SK-N-SH treated with all-trans-retinoic acid at 6 μM for 48 hours (cell line): ENCODE results near the gene XIRP2.

ENCODE experiments used
- ATAC-seq: fragments of 200-7000 bp; cut with Tn5 transposase; 3 replicates; pipeline ENCODE4 v1.9.1; 2020; ENCODE audit warnings: mild to moderate bottlenecking, moderate library complexity
- ARNTL ChIP-seq: fragments of 450-650 bp; formaldehyde crosslinking; IDR thresholded peaks from 2 replicates; pipeline ENCODE4 v1.5.0; 2020; ENCODE audit warnings: low read depth, mild to moderate bottlenecking, moderate library complexity, borderline replicate concordance
- BACH2 ChIP-seq: fragments of 250-450 bp; sonication (Bioruptor Pico); IDR thresholded peaks from 2 replicates; pipeline ENCODE4 v1.9.0; 2021; ENCODE audit warnings: mild to moderate bottlenecking, borderline replicate concordance
- CSDC2 ChIP-seq: fragments of 250-450 bp; sonication (Bioruptor Pico); IDR thresholded peaks from 2 replicates; pipeline ENCODE4 v1.5.0; 2020; ENCODE audit warnings: mild to moderate bottlenecking, moderate library complexity
- ESRRG ChIP-seq: fragments of 250-450 bp; sonication (Bioruptor Pico); IDR thresholded peaks from 2 replicates; pipeline ENCODE4 v1.6.1; 2021; ENCODE audit warnings: mild to moderate bottlenecking
- GLIS3 ChIP-seq: fragments of 250-450 bp; sonication (Bioruptor Pico); IDR thresholded peaks from 2 replicates; pipeline ENCODE4 v1.5.0; 2020; ENCODE audit warnings: mild to moderate bottlenecking, moderate library complexity
- ISL1 ChIP-seq: fragments of 250-450 bp; sonication (Bioruptor Pico); IDR thresholded peaks from 2 replicates; pipeline ENCODE4 v2.1.2; 2022; ENCODE audit warnings: mild to moderate bottlenecking, moderate library complexity
- OSR1 ChIP-seq: fragments of 250-450 bp; sonication (Bioruptor Pico); IDR thresholded peaks from 2 replicates; pipeline ENCODE4 v1.8.0; 2022; ENCODE audit warnings: moderate library complexity, mild to moderate bottlenecking, inconsistent platforms
- PPARA ChIP-seq: fragments of 250-450 bp; sonication (Bioruptor Pico); IDR thresholded peaks from 2 replicates; pipeline ENCODE4 v1.5.0; 2020; ENCODE audit warnings: mild to moderate bottlenecking, borderline replicate concordance
- TCF4 ChIP-seq: fragments of 250-450 bp; sonication (Bioruptor Pico); IDR thresholded peaks from 2 replicates; pipeline ENCODE4 v1.8.0; 2021; ENCODE audit warnings: mild to moderate bottlenecking, moderate library complexity, borderline replicate concordance
- TOX ChIP-seq: fragments of 250-450 bp; sonication (Bioruptor Pico); IDR thresholded peaks from 2 replicates; pipeline ENCODE4 v1.8.0; 2021; ENCODE audit warnings: mild to moderate bottlenecking, moderate library complexity, borderline replicate concordance
- ZC3H10 ChIP-seq: fragments of 250-450 bp; sonication (Bioruptor Pico); IDR thresholded peaks from 2 replicates; pipeline ENCODE4 v1.5.1; 2021; ENCODE audit warnings: mild to moderate bottlenecking, moderate library complexity
- ZFP3 ChIP-seq: fragments of 250-450 bp; sonication (Bioruptor Pico); IDR thresholded peaks from 2 replicates; pipeline ENCODE4 v1.5.0; 2020; ENCODE audit warnings: mild to moderate bottlenecking, moderate library complexity
- ZFP30 ChIP-seq: fragments of 450-650 bp; formaldehyde crosslinking; IDR thresholded peaks from 2 replicates; pipeline ENCODE4 v1.5.0; 2022; ENCODE audit warnings: mild to moderate bottlenecking, moderate library complexity
- ZNF565 ChIP-seq: fragments of 450-650 bp; formaldehyde crosslinking; conservative IDR thresholded peaks from 2 replicates; pipeline ENCODE4 v1.5.0; 2020; ENCODE audit warnings: low read depth, mild to moderate bottlenecking, moderate library complexity
- ZNF70 ChIP-seq: fragments of 450-650 bp; formaldehyde crosslinking; IDR thresholded peaks from 2 replicates; pipeline ENCODE4 v1.5.0; 2020; ENCODE audit warnings: mild to moderate bottlenecking, moderate library complexity
- ZNF8 ChIP-seq: fragments of 450-650 bp; formaldehyde crosslinking; IDR thresholded peaks from 2 replicates; pipeline ENCODE4 v1.5.0; 2020; ENCODE audit warnings: mild to moderate bottlenecking, moderate library complexity
- TF ChIP-seq, protein P1 (sequence below): fragments of 250-450 bp; sonication (Bioruptor Pico); IDR thresholded peaks from 2 replicates; pipeline ENCODE4 v1.5.0; 2020; ENCODE audit warnings: mild to moderate bottlenecking, moderate library complexity
- TF ChIP-seq, protein P2 (sequence below): fragments of 250-450 bp; sonication (Bioruptor Pico); IDR thresholded peaks from 2 replicates; pipeline ENCODE4 v1.8.0; 2021; ENCODE audit warnings: low read depth, mild to moderate bottlenecking, moderate library complexity, borderline replicate concordance
- TF ChIP-seq, protein P3 (sequence below): fragments of 250-450 bp; sonication (Bioruptor Pico); IDR thresholded peaks from 2 replicates; pipeline ENCODE4 v1.8.0; 2020; ENCODE audit warnings: mild to moderate bottlenecking, moderate library complexity, borderline replicate concordance
- TF ChIP-seq, protein P4 (sequence below): fragments of 250-450 bp; sonication (Bioruptor Pico); IDR thresholded peaks from 2 replicates; pipeline ENCODE4 v1.5.1; 2021; ENCODE audit warnings: mild to moderate bottlenecking, moderate library complexity
- TF ChIP-seq, protein P5 (sequence below): fragments of 250-450 bp; sonication (Bioruptor Pico); IDR thresholded peaks from 2 replicates; pipeline ENCODE4 v1.5.1; 2020; ENCODE audit warnings: low read depth, mild to moderate bottlenecking, moderate library complexity

XIRP2 gene

DNA sequence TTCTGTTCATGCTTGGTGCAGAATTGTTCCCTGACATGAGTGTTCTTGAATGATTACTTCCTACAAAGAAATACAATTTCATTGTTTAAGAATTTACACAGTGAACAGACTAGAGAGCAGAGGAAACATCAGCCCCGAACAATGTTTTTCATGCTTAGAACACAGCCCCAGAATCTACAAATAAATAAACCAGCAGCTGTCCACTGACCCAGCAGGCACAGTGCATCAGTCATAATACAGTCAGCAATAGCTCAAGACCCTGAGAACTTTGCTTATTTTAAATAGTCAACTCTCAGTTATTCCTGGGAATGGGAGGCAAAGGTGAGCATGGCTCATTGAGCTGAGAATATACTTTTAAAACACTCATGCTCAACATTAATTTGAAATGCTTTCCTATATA is 38.4 kb downstream of the XIRP2 start:
- no peak for ATAC-seq
- TF ChIP-seq OSR1 (CRISPR knock-in tag) = no peak
- no peak for TF ChIP-seq ZNF70 (CRISPR knock-in tag)
- no peak for TF ChIP-seq TOX (CRISPR knock-in tag)

DNA sequence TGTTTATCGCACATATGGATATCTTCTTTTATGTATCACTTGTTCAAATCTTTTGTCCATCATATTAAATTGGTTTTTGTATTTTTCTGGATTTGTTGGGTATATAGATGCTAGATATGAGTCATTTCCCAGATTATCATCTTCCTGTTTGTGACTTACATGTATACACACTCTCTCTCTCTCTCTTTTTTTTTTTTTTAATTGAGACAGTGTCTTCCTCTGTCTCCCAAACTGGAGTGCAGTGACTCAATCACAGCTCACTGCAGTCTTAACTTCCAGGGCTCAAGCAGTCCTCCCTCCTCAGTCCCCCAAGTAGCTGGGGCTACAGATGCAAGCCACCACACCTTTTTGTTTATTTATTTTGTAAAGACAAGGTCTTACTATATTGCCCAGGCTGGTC is 43.8 kb downstream of the XIRP2 start:
- no peak for ATAC-seq
- no peak for TF ChIP-seq TOX (CRISPR knock-in tag)
- TF ChIP-seq ZNF565 (CRISPR knock-in tag) = no peak
- TF ChIP-seq TCF4 (CRISPR knock-in tag) = no peak
- no peak for TF ChIP-seq ZC3H10 (CRISPR knock-in tag)
- TF ChIP-seq OSR1 (CRISPR knock-in tag) = no peak
- no peak for TF ChIP-seq GLIS3 (CRISPR knock-in tag)
- TF ChIP-seq ISL1 (CRISPR knock-in tag) = no peak
- TF ChIP-seq CSDC2 (CRISPR knock-in tag) = no peak
- TF ChIP-seq ZFP3 (CRISPR knock-in tag) = no peak
- TF ChIP-seq, protein P1, sequence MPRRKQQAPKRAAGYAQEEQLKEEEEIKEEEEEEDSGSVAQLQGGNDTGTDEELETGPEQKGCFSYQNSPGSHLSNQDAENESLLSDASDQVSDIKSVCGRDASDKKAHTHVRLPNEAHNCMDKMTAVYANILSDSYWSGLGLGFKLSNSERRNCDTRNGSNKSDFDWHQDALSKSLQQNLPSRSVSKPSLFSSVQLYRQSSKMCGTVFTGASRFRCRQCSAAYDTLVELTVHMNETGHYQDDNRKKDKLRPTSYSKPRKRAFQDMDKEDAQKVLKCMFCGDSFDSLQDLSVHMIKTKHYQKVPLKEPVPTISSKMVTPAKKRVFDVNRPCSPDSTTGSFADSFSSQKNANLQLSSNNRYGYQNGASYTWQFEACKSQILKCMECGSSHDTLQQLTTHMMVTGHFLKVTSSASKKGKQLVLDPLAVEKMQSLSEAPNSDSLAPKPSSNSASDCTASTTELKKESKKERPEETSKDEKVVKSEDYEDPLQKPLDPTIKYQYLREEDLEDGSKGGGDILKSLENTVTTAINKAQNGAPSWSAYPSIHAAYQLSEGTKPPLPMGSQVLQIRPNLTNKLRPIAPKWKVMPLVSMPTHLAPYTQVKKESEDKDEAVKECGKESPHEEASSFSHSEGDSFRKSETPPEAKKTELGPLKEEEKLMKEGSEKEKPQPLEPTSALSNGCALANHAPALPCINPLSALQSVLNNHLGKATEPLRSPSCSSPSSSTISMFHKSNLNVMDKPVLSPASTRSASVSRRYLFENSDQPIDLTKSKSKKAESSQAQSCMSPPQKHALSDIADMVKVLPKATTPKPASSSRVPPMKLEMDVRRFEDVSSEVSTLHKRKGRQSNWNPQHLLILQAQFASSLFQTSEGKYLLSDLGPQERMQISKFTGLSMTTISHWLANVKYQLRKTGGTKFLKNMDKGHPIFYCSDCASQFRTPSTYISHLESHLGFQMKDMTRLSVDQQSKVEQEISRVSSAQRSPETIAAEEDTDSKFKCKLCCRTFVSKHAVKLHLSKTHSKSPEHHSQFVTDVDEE (CRISPR knock-in tag) = no peak
- TF ChIP-seq ZNF8 (CRISPR knock-in tag) = no peak
- TF ChIP-seq, protein P2, sequence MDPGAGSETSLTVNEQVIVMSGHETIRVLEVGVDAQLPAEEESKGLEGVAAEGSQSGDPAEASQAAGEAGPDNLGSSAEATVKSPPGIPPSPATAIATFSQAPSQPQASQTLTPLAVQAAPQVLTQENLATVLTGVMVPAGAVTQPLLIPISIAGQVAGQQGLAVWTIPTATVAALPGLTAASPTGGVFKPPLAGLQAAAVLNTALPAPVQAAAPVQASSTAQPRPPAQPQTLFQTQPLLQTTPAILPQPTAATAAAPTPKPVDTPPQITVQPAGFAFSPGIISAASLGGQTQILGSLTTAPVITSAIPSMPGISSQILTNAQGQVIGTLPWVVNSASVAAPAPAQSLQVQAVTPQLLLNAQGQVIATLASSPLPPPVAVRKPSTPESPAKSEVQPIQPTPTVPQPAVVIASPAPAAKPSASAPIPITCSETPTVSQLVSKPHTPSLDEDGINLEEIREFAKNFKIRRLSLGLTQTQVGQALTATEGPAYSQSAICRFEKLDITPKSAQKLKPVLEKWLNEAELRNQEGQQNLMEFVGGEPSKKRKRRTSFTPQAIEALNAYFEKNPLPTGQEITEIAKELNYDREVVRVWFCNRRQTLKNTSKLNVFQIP (CRISPR knock-in tag) = no peak
- no peak for TF ChIP-seq ZFP30 (CRISPR knock-in tag)
- TF ChIP-seq, protein P3, sequence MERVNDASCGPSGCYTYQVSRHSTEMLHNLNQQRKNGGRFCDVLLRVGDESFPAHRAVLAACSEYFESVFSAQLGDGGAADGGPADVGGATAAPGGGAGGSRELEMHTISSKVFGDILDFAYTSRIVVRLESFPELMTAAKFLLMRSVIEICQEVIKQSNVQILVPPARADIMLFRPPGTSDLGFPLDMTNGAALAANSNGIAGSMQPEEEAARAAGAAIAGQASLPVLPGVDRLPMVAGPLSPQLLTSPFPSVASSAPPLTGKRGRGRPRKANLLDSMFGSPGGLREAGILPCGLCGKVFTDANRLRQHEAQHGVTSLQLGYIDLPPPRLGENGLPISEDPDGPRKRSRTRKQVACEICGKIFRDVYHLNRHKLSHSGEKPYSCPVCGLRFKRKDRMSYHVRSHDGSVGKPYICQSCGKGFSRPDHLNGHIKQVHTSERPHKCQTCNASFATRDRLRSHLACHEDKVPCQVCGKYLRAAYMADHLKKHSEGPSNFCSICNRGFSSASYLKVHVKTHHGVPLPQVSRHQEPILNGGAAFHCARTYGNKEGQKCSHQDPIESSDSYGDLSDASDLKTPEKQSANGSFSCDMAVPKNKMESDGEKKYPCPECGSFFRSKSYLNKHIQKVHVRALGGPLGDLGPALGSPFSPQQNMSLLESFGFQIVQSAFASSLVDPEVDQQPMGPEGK (CRISPR knock-in tag) = no peak
- TF ChIP-seq ESRRG (CRISPR knock-in tag) = no peak
- no peak for TF ChIP-seq ARNTL (CRISPR knock-in tag)
- no peak for TF ChIP-seq BACH2 (CRISPR knock-in tag)
- no peak for TF ChIP-seq PPARA (CRISPR knock-in tag)

DNA sequence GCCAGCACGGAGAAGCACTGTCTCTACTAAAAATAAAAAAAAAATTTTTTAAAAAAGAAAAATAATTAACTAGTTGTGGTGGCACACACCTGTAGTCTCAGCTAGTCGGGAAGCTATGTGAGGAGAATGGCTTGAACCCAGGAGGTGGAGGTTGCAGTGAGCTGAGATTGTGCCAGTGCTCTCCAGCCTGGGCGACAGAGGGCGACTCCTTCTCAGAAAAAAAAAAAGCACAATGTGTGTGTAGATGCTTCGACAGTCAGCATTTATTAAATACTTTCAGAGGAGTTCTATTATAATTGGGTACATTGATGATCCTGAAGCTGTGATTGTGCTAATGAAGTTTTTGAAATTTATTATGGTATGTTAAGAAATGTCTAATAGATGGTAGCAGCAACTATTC is 46.5 kb downstream of the XIRP2 start:
- no peak for ATAC-seq
- TF ChIP-seq ZC3H10 (CRISPR knock-in tag) (no peak), BACH2 (CRISPR knock-in tag) (no peak), GLIS3 (CRISPR knock-in tag) (no peak), ZNF70 (CRISPR knock-in tag) (no peak), TOX (CRISPR knock-in tag) (no peak), CSDC2 (CRISPR knock-in tag) (no peak), ZNF565 (CRISPR knock-in tag) (no peak), ISL1 (CRISPR knock-in tag) (no peak), ARNTL (CRISPR knock-in tag) (no peak)
- TF ChIP-seq, protein P4, sequence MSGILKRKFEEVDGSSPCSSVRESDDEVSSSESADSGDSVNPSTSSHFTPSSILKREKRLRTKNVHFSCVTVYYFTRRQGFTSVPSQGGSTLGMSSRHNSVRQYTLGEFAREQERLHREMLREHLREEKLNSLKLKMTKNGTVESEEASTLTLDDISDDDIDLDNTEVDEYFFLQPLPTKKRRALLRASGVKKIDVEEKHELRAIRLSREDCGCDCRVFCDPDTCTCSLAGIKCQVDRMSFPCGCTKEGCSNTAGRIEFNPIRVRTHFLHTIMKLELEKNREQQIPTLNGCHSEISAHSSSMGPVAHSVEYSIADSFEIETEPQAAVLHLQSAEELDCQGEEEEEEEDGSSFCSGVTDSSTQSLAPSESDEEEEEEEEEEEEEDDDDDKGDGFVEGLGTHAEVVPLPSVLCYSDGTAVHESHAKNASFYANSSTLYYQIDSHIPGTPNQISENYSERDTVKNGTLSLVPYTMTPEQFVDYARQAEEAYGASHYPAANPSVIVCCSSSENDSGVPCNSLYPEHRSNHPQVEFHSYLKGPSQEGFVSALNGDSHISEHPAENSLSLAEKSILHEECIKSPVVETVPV = no peak
- TF ChIP-seq, protein P5, sequence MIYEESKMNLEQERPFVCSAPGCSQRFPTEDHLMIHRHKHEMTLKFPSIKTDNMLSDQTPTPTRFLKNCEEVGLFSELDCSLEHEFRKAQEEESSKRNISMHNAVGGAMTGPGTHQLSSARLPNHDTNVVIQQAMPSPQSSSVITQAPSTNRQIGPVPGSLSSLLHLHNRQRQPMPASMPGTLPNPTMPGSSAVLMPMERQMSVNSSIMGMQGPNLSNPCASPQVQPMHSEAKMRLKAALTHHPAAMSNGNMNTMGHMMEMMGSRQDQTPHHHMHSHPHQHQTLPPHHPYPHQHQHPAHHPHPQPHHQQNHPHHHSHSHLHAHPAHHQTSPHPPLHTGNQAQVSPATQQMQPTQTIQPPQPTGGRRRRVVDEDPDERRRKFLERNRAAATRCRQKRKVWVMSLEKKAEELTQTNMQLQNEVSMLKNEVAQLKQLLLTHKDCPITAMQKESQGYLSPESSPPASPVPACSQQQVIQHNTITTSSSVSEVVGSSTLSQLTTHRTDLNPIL (CRISPR knock-in tag) = no peak
- TF ChIP-seq, protein P3 (CRISPR knock-in tag) = no peak
- TF ChIP-seq, protein P2 (CRISPR knock-in tag) = no peak
- TF ChIP-seq, protein P1 (CRISPR knock-in tag) = no peak
